Activated CD8-positive, alpha-beta memory T cell treated with anti-CD3 and anti-CD28 coated beads for 36 hours (primary cell): Measurements from ENCODE around the gene B4GALNT2. TPM values are rescaled to one million over a fixed set of nuclear protein-coding genes. Genes with fewer than 3 reads are reported as not detected.

ENCODE experiments used
- CTCF ChIA-PET: fragments of 350-600 bp; sonication (Branson Sonifier 250); formaldehyde crosslinking; loops from one replicate; lab custom pipeline; 2021; ENCODE audit warnings: antibody characterized with exemption; lab: Charles Lee
- POLR2A ChIA-PET: fragments of 350-600 bp; sonication (Branson Sonifier 250); formaldehyde crosslinking; loops from one replicate; lab custom pipeline; 2021; ENCODE audit warnings: antibody characterized with exemption; lab: Charles Lee
- total RNA-seq, 2 experiments: library from RNA; stranded (reverse); gene quantifications; one replicate each; pipeline ENCODE4 v1.2.3, GENCODE V29; 2021

B4GALNT2 gene
- total RNA-seq, 2 experiments from 2014 or later = not detected

DNA sequence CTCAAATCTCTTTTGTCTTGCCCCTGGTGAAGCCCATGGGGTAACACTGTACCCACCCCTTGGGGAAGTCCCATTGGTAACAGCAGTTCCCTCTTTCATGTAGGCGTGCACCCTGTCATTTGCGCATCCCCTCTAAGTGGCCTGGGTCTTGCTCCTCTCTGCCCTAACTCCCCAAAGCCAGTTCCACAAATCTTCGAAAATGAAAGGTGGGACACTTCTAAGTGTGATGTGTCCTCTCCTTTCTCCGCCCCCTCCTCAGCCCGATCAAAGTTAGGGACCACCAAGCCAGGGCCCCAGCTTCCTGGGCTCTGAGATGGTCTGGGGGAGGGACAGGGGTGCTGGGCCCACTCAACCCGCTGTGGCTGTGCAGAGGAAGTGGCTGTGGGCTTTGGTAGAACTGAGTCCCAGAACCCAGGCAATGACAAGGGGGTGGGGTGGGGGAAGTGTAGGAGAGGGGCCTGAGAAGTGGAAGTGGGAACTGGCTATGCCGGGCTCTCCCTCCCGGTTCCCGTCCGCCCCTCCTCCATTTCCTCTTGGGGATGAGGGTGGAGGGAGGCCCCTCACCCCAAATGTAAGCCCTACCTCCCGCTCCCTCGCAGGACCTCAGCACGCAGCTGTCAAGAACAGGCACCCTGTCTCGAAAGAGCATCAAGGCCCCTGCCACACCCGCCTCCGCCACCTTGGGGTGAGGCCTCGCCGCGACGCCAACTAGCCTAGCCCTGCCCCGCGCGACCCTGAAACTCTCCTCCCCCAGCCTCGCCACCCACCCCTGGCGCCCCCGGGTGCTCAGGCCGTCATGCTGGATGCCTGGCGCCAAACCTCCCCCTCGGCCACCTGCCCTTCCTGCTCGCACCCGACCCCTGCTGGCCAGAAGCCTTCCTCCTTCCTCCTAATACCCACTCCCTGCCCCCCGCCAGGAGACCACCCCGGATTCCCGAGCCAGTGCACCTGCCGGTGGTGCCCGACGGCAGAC is 86.7 kb downstream of the B4GALNT2 start:
- ChIA-PET CTCF (interaction anchor here (0.7 to 2.5 kb wide), 6 partner anchors 8 to 38 kb away, joined by 3 to 14 read pairs (median 4); partner anchors contain the start of gene PHOSPHO1), POLR2A (interaction anchor here (0.6 to 2.1 kb wide), 5 partner anchors 10 to 519 kb away, joined by 3 to 17 read pairs (median 5); partner anchors contain the start of genes ABI3 and GNGT2)

DNA sequence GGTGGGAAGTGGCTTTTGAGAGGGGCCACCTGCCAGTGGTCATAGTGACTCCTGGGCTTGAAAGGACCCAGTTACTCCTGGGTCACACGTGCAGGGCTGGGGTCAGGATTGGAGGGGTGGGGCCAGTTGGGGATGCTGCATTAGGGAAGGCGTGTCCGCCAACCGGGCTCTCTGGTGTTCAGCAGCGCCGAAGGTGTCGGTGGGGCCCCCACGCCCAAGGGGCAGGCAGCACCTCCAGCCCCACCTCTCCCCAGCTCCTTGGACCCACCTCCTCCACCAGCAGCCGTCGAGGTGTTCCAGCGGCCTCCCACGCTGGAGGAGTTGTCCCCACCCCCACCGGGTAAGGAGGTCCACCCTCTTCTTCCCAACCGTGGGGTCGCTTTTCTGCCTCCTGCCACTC is 87.4 kb downstream of the B4GALNT2 start:
- ChIA-PET CTCF (interaction anchor here (1.9 kb wide), 1 partner anchor 39 kb away, joined by 4 read pairs; no protein-coding TSS in a partner anchor), POLR2A (no interaction called here)

DNA sequence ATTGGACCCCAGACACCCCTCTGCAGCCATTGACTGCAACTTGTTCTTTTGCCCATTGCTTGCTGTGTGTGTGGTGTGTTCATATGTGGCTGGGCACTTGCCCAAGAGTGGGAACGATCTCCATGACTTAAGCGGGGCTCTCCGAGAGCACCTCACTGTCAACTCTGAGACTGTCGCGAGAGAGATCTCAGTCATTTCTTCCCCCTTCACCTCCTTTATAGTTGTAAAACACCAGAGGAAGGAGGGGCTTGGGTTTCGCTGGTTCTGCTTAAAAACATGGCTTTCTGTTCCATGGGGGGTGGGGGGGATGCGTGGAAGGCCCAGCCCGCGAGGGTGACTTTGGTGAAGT is 90.6 kb downstream of the B4GALNT2 start:
- ChIA-PET CTCF (interaction anchor here (0.7 to 9.8 kb wide), 5 partner anchors 11 to 145 kb away, joined by 3 to 62 read pairs (median 5); no protein-coding TSS in a partner anchor), POLR2A (no interaction called here)

DNA sequence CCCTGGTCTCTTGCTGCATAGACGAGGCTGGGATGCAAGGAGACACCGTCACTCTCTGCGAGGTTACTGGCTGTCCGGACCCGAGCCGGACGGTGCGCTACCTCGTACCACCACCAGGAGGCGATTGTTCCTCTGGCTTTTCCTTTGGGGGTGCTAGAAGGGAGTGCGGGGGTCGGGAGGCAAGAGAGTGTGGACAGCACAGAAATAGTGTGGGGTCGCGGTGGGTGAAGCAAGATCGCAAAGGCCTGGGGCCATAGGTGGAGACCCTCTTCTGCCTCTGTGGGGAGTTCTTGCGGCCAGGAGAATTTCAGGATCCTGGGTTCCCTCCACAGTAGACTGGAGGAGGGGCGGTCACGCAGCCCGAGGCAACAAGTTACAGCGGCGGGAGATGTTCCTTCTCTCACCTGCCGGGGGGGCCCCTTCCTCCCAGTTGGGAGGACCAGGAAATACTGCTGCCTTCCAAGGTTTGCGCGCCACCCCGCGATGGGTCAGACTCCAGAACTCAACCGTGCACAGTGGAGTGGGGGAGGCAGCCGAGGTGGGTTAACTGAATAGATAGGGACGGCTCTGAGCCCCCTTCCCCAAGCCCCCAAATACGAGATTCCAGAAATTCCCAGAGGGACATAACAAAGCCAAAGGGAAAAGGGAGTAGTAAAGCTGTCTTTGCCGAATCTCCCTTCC is 91.1 kb downstream of the B4GALNT2 start:
- CTCF ChIA-PET = interaction anchor here (0.8 to 9.8 kb wide), 8 partner anchors 9 to 172 kb away, joined by 3 to 62 read pairs (median 5); no protein-coding TSS in a partner anchor

DNA sequence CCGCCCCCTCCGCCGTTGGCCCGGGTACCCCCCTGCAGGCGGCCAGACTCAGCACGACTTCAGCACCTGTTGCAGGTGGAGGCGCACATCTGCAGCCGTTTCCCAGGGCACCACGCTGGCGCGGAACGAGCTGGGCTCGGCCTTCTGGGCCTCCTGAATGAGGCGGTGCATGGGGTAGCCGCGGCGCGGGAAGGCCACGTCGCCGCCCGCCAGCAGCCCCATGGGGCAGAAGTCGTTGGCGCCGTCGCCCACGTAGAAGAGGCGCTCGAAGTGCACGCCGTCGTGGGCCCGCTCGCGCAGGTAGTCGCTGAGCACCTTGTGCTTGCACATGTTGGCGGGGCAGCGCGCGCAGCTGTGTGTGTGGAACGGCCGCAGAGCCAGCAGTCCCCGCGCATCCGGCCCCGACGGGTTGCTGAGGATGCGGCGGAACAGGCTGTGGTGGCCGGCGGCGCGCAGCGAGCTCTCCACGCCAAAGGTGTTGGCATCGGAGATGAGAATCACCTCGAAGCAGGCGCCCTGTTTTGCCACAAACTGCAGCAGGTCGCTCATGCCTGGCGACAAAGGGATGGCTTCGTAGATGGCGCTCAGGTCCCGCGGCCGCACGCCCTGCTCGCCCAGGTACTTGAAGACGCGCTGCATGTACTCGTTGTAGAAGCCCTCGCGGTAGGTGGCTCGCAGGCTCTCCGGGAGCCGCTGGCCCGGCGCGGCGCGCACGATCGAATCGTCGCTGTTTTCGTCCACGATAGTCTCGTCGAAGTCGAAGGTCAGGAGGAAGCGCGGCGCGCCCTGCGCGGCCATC is 91.8 kb downstream of the B4GALNT2 start:
- POLR2A ChIA-PET = interaction anchor here (0.5 to 1.2 kb wide), 5 partner anchors 9 to 1548 kb away, joined by 3 to 7 read pairs (median 4); no protein-coding TSS in a partner anchor

More for the DNA sequence above, 91.1 kb downstream of the B4GALNT2 start:
- POLR2A ChIA-PET = interaction anchor here (0.5 to 1.2 kb wide), 5 partner anchors 9 to 1547 kb away, joined by 3 to 7 read pairs (median 4); no protein-coding TSS in a partner anchor

DNA sequence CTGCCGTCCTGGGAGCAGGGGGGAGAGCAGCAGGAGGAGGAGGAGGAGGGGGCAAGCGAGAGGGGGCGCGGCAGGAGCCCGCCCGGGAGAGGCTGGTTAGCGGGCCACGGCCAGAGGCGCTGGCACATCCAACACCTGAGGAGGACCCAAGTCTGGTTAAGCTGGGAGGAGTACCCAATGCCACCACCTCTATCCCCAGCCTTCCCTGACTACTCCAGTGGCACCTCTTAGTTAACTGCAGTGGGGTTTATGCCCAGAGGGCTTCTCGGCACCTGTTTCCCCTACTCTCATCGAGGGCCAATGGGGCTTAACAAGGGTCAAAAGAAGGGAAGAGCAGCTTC is 92.4 kb downstream of the B4GALNT2 start:
- POLR2A ChIA-PET = interaction anchor here (0.7 to 1.2 kb wide), 3 partner anchors 16 to 33 kb away, joined by 3 to 7 read pairs (median 6); no protein-coding TSS in a partner anchor
- CTCF ChIA-PET = interaction anchor here (1.3 to 9.8 kb wide), 4 partner anchors 12 to 45 kb away, joined by 6 to 62 read pairs (median 32); no protein-coding TSS in a partner anchor

More for the DNA sequence above, 91.8 kb downstream of the B4GALNT2 start:
- CTCF ChIA-PET = interaction anchor here (0.8 to 9.8 kb wide), 8 partner anchors 9 to 171 kb away, joined by 3 to 62 read pairs (median 5); no protein-coding TSS in a partner anchor

DNA sequence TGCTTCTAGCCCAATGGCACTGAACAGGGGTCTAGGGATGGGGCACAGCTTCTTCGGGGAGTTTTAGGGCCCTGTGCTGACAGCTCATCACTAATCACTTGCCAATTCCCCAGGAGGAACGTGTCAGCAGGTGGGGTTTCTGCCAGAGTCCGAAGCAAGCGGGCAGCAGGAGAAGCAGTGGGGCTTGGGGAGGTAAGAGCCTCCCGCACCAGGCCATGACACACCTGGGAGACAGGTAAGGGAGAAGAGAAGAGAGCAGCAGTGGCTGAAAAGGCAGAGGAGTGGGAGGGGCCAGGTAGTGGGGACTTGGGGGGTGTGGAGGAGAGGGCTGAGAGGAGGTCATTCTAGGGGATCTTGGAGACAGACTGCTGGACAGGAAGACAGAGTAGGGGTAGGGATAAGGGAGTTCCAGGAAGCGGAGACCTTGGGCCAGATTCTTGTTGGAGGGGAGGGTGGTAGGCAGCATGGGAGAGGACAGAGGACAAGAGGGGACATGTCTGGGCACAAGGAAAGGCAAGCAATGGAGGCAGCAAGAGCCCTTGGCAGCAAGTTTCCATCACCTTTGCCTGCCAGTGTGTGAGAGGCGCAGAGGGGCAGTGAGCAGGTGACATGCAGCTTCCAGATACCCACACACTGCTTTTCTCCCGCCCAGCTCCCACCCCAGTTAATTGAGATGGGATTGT is 93.1 kb downstream of the B4GALNT2 start:
- ChIA-PET CTCF (interaction anchor here (1.0 to 9.8 kb wide), 4 partner anchors 13 to 45 kb away, joined by 3 to 62 read pairs (median 29); no protein-coding TSS in a partner anchor), POLR2A (interaction anchor here (0.7 to 1.1 kb wide), 2 partner anchors 34 to 35 kb away, joined by 3 read pairs; no protein-coding TSS in a partner anchor)

Other genes with a start within 250 kb of the B4GALNT2 start
- 100 to 1,000 TPM; 138 TPM for gene ATP5MC1, start 240.0 kb upstream of the B4GALNT2 start, total RNA-seq
- 10 to 100 TPM; 92.5 to 95.7 TPM for gene UBE2Z, start 224.4 kb upstream of the B4GALNT2 start, total RNA-seq
- gene SNF8, start 187.9 kb upstream of the B4GALNT2 start, total RNA-seq = 100 to 1,000 TPM; 144 to 162 TPM
- gene GIP, start 164.2 kb upstream of the B4GALNT2 start, total RNA-seq = not detected
- gene IGF2BP1, start 135.4 kb upstream of the B4GALNT2 start, total RNA-seq = under 1 TPM; 0.40 to 0.59 TPM
- 10 to 100 TPM; 25.7 to 26.2 TPM for gene GNGT2, start 77.8 kb downstream of the B4GALNT2 start, total RNA-seq
- 10 to 100 TPM; 49.7 to 52.0 TPM for gene ABI3, start 77.9 kb downstream of the B4GALNT2 start, total RNA-seq
- not detected for gene PHOSPHO1, start 98.0 kb downstream of the B4GALNT2 start, total RNA-seq
- gene ZNF652, start 229.5 kb downstream of the B4GALNT2 start, total RNA-seq = 1 to 10 TPM; 5.6 to 6.5 TPM